B cell (primary cell): Measurements from ENCODE around the gene ZEB1.

Experiments used
- EZH2 ChIP-seq: IDR thresholded peaks from 2 replicates; pipeline ENCODE4 v1.6.1; 2012; ENCODE audit warnings: borderline replicate concordance, low read depth, mild to moderate bottlenecking, moderate library complexity, low read length; ENCODE audit not compliant: insufficient read depth, poor library complexity, severe bottlenecking
- TF ChIP-seq, protein P1 (sequence below): fragments of 200-600 bp; IDR thresholded peaks from one replicate; pipeline ENCODE4 v1.8.0; 2022; ENCODE audit warnings: antibody characterized with exemption, mild to moderate bottlenecking

DNA sequence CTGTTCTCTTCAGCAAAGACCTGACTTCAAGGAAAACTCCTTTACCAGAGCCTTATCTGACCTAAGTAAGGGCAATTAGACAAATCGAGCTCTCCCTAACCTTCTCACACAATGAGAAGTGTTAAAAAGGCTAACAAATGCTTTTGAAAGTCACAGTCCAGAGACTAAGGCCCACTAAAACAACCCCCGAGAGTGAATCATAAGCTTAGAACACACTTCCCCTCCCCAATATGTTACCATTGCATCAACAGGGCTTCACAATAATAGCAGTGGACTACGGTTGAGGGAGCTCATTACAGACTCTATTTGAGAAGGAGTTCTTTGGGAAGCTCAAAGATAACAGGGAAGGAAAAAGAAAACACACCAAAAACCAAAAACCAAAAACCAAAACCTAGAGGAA is 28.6 kb upstream of the ZEB1 start:
- TF ChIP-seq, protein P1, sequence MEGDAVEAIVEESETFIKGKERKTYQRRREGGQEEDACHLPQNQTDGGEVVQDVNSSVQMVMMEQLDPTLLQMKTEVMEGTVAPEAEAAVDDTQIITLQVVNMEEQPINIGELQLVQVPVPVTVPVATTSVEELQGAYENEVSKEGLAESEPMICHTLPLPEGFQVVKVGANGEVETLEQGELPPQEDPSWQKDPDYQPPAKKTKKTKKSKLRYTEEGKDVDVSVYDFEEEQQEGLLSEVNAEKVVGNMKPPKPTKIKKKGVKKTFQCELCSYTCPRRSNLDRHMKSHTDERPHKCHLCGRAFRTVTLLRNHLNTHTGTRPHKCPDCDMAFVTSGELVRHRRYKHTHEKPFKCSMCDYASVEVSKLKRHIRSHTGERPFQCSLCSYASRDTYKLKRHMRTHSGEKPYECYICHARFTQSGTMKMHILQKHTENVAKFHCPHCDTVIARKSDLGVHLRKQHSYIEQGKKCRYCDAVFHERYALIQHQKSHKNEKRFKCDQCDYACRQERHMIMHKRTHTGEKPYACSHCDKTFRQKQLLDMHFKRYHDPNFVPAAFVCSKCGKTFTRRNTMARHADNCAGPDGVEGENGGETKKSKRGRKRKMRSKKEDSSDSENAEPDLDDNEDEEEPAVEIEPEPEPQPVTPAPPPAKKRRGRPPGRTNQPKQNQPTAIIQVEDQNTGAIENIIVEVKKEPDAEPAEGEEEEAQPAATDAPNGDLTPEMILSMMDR: no peak
- no peak for TF ChIP-seq EZH2
